HG03139 (cell line): ENCODE results near the gene AMN.
A peak's percentile ranks its signal among the peaks of the same experiment; 100 is the strongest.

Source experiments
- ATAC-seq: cut with Tn5 transposase; IDR thresholded peaks from one replicate; pipeline ENCODE4 v1.9.1; 2021; ENCODE audit not compliant: unreplicated experiment

The AMN gene

DNA sequence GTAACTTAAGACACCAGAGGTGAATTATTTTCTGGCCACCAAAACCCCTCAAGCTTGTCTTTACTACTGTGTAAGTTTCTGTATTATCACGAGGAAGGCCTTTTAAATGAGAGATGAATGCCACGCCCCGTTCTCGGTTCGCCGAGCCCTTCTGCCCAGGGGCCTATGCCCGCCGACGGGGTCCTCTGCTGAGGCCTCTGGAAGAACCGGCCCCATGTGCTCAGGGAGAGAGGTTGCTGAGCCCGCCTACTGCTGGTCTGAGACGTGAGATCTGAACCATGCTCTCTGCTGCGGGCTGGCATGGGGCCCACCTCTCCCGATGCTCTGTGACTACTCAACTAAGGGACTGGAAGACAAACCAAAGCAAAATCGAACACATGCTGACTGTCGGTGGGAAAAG, 21.0 kb downstream of the AMN start:
- ATAC-seq, result no peak

DNA sequence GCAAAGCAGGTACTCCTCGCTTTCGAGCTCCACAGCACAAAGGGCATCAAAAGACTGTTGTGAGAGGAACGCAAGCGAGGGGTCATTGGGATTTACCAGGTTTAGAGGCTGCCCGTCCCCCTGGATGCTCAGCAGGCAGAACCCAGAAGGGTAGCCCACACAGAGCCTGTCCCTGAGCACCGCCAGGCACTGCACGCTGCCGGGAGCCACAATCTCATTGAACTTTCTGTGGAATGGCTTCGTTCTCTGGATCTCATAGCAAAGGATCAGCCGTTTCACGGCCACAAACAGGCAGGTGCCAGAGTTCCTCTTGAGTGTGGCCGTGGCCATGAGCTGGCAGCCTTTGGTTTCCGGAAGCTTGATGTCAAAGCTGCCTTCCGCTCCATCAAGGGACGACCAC, 21.5 kb downstream of the AMN start:
- ATAC-seq, result no peak

- no peak for ATAC-seq
Observed at GRCh38 chr14:102944448-102945330, 22.2 kb downstream of the AMN start.

DNA sequence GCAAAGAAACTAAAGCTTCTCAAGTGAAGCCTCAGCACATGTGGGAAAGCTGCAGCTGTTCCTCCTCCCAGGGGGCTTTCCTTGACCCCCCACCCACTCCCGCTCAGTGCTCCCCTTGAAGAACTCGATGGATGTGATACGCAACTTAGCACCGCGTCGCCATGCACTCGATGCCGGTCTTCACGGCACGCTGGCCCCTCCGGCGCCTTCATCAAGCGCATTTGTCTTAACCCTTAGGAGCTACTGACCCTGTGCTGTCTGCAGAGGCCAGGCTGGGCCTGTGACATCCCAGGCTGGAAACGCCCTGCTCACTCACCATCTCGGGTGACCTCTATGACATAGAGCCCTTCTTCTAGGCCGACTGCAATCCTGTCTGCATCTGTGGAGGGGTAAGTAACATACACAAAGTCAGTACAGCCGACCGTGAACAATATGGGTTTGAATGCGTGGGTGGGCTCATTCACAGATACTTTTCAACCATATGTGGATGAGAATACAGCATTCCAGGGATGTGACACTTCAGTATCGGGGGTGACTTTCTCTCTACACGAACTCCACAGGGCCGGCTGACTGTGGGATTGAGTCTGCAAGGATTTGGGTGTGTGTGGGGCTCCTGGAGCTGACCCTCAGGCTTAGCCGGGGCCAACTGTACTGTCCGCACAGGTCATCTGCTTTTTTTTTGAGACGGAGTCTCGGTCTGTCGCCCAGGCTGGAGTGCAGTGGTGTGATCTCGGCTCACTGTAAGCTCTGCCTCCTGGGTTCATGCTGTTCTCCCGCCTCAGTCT, 23.1 kb downstream of the AMN start:
- no peak for ATAC-seq

GRCh38 chr14:102947321-102948103, 25.0 kb downstream of the AMN start:
- no peak for ATAC-seq

DNA sequence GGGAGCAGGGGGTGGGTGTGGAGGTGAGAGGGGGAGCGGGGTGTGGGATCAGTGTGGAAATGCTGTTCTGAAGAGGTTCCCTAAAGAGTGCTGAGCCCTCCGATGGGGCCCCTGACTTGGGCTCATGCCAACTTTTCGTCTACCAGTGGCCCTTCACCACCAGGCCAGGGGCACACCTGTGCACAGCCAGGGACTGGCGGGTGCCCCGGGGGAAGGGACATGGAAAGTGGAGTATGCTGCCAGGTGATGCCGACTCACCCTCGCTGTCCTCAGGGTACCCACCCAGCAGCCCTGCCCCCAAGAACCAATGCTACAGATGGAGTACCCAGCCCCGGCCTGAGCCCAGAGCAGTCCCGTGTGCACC, 26.2 kb downstream of the AMN start:
- ATAC-seq, result no peak

- ATAC-seq, result peak; percentile 66
Observed at GRCh38 chr14:102949062-102949800, 26.8 kb downstream of the AMN start.

DNA sequence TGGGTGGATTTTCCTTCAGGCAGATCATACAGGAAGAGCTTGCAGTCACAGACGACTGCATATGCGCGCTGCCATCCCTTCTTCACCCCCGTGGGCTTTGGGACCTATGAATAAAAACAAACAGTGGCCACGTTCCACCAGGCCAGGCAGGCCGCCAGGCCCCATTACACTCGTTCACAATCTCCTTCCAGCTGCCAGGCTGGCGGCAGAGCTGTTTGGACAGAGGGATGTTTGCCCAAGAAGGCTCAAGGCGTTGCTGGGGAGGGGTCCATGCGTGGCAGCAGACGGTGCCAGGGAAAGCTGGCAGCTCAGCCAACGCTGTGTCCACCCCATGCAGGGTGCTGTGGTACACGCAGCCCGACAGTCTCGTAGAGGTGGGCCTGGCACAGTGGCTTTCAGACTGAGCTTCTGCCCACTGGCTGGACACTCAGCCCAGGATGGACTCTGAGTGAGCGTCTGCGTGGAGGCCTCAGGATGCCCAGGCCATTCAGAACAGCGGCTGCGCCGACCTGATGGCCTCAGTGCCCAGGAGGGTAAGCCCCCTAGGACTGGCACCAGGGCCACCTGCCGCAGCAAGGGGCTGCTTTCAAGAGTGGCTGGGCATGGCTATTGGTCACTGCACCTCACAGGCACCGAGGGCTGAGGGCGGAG, 27.5 kb downstream of the AMN start:
- ATAC-seq, result no peak

GRCh38 chr14:102951034-102951433, 28.6 kb downstream of the AMN start:
- ATAC-seq, result no peak

DNA sequence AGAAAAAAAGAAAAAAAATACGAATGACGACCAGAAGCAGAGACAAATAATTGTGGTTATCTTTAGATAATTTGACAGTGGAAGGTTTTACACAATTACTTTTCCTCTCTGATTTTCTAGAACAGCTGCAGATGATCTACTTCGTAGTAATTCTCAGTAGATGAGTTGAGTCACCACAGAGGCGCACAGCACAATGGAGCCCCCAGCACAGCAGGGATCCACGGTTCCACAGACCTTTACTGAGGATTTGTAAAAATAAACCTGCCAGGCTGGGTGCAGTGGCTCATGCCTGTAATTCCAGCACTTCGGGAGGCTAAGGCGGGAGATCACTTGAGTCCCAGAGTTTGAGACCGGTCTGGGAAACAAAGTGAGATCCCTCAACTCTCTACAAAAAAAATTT, 29.3 kb downstream of the AMN start:
- ATAC-seq, result no peak

DNA sequence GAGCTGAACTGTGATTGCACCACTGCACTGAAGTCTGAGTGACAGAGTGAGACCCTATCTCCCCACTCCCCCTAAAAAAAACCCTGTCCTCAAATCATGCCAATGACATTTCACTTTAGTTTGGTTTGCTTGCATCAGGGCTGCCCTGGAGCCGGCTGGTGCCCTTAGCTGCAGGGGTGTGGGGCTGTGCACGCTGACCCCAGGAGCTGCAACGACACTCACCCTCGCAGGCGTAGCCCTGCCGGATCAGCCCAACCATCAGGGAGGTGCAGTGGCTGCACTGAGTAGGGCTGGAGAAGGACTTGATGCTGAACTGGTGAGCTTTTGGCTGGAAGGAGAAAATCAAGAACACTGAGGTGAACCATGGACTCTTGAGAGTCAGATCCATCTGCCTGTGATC, 29.8 kb downstream of the AMN start:
- no peak for ATAC-seq

DNA sequence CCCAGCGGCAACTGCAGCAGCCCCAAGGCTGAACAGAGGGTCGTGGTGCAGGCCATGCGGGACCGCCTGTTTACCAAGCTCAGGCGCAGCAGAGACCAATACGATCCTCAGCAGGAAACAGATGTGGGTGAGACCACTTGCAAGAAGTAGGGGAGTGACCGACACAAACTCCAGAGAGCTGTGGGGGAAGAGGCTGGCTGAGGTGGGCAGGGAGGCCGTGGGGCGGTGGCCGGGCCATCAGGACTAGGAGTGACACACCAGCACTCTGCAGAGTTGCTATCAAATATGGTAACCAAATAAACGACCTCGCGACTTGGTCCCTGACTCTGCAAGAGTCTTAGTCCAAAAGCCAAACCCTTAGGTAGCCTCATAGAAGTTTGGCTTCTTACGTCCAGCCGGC, 30.6 kb downstream of the AMN start:
- no peak for ATAC-seq

- ATAC-seq, result no peak
Observed at GRCh38 chr14:102954081-102954789, 31.8 kb downstream of the AMN start.

DNA sequence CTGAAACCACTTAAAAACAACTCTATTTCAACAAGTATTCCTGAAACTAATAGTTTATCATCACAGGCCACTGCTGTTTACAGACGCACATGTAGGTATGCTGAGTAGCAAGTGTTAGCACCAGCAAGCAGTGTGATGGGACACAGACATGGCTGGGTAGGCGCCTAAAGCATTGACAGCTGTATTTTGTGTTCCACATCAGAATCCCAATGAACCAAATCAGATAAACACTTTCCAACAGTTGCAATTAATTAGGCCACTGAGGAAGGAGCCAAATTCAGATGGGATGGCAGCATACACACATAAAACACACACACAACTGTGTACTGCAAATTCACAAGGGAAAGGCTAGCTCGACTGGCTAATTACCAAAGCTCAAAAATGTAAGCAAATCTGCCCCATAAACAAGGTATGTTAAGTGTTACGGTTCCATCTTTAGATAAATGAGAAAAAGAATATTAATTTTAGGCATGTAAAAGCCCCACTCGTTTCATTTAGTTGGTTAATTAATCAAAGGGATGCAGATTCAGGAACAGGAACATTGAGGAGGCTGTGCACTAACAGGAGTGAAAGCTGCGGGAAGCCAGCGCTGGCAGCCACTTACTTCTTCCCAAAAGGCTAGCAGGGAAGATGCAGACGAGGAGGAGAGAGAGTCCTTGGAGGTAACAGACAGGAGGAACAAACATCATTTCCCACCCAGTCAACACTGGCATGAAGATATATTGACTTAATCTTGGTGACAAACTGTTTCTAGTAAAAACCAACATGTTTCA, 33.4 kb downstream of the AMN start:
- no peak for ATAC-seq

GRCh38 chr14:102957222-102957621, 34.8 kb downstream of the AMN start:
- no peak for ATAC-seq

- ATAC-seq, result no peak
Observed at GRCh38 chr14:102958461-102958860, 36.0 kb downstream of the AMN start.

DNA sequence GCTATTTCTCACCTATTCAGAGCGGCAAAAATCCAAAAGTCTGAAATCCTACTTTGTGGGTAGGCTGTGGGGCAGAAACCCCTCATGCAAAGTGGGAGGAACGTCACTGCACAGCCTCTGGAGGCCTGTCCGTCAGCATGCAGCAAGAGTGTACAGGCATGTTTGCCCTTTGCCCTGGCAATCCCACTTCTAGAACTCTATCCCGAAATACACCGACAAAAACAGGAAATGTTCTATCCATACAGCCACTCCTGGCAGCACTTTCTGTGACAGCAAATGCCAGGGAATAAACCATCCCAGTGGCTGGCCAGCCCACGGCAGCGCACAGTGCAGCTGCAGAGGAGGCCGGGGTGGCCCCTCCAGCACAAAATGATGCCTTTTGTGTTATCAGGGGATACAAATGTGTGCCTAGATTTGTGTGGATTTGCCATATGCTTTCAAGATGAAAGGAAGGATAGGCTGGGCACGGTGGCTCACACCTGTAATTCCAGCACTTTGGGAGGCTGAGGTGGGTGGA, 39.7 kb downstream of the AMN start:
- ATAC-seq, result no peak

GRCh38 chr14:102964152-102964730, 41.8 kb downstream of the AMN start:
- no peak for ATAC-seq
